ENCODE results near the gene MAPK8IP3.

MAPK8IP3 gene

GRCh38 chr16:1669698-1670097 lies 36.3 kb upstream of the MAPK8IP3 start:
- Histone ChIP-seq H3K27me3 (no peaks in the 10 kb centered on the region), H3K4me1 (no peaks in the 10 kb centered on the region), H3K4me3 (ENCODE audit: low read depth, low read length) (no peak overlapping the region), H3K36me3 (peaks cover 56% of the 10 kb centered on the region), H3K9me3 (no peaks in the 10 kb centered on the region)
- no peak for DNase-seq
- TF ChIP-seq CTCF (IDR thresholded peaks at IDR 0.05; ENCODE audit: low read depth, low read length): no peak

GRCh38 chr16:1670371-1670770 lies 35.6 kb upstream of the MAPK8IP3 start:
- no peaks in the 10 kb centered on the region for H3K9me3 ChIP-seq
- H3K36me3 ChIP-seq: peaks cover 56% of the 10 kb centered on the region
- TF ChIP-seq CTCF (IDR thresholded peaks at IDR 0.05; ENCODE audit: low read depth, low read length): no peak

GRCh38 chr16:1670866-1671265 lies 35.1 kb upstream of the MAPK8IP3 start:
- peaks cover 55% of the 10 kb centered on the region for H3K36me3 ChIP-seq
- no peaks in the 10 kb centered on the region for H3K4me1 ChIP-seq
- no peak overlapping the region for H3K4me3 ChIP-seq (ENCODE audit: low read depth, low read length)
- no peaks in the 10 kb centered on the region for H3K27me3 ChIP-seq
- DNase-seq: no peak
- no peaks in the 10 kb centered on the region for H3K9me3 ChIP-seq
- no peak for TF ChIP-seq CTCF (IDR thresholded peaks at IDR 0.05; ENCODE audit: low read depth, low read length)

More at GRCh38 chr16:1670371-1670770, 35.6 kb upstream of the MAPK8IP3 start:
- H3K4me3 ChIP-seq (ENCODE audit: low read depth, low read length): no peak overlapping the region
- H3K4me1 ChIP-seq: no peaks in the 10 kb centered on the region
- H3K27me3 ChIP-seq: no peaks in the 10 kb centered on the region
- no peak for DNase-seq

GRCh38 chr16:1673424-1674151 lies 32.4 kb upstream of the MAPK8IP3 start:
- H3K4me1 ChIP-seq: no peaks in the 10 kb centered on the region
- H3K9me3 ChIP-seq: no peaks in the 10 kb centered on the region
- H3K36me3 ChIP-seq: peaks cover 28% of the 10 kb centered on the region
- H3K4me3 ChIP-seq (ENCODE audit: low read depth, low read length): no peak overlapping the region
- no peak for TF ChIP-seq CTCF (IDR thresholded peaks at IDR 0.05; ENCODE audit: low read depth, low read length)
- no peaks in the 10 kb centered on the region for H3K27me3 ChIP-seq
- no peak for DNase-seq

GRCh38 chr16:1674306-1674705 lies 31.7 kb upstream of the MAPK8IP3 start:
- DNase-seq: no peak
- peaks cover 21% of the 10 kb centered on the region for H3K36me3 ChIP-seq
- H3K27me3 ChIP-seq: no peaks in the 10 kb centered on the region
- H3K4me1 ChIP-seq: no peaks in the 10 kb centered on the region
- H3K9me3 ChIP-seq: no peaks in the 10 kb centered on the region
- no peak overlapping the region for H3K4me3 ChIP-seq (ENCODE audit: low read depth, low read length)
- TF ChIP-seq CTCF (IDR thresholded peaks at IDR 0.05; ENCODE audit: low read depth, low read length): no peak
